Liver (tissue), 3 donors: Measurements from ENCODE around the gene SPEN.

Source experiments
- ATF3 ChIP-seq: IDR thresholded peaks from 2 replicates; pipeline ENCODE4 v1.6.1; 2016; ENCODE audit warnings: antibody characterized with exemption
- CTCF ChIP-seq: fragments of 150-350 bp; IDR thresholded peaks from 2 replicates; pipeline ENCODE4 v1.5.1; 2017; ENCODE audit warnings: improper control_type of control experiment, low read depth, low read length; ENCODE audit not compliant: missing input control
- EGR1 ChIP-seq, 2 donors: IDR thresholded peaks; 2 replicates each; pipeline ENCODE4 v1.6.1; 2016 to 2018; ENCODE audit warnings: antibody characterized with exemption in 2 of 2, low read depth in 2 of 2
- GABPA ChIP-seq, 2 donors: IDR thresholded peaks in 1 of 2; conservative IDR thresholded peaks in 1 of 2; 2 replicates each; pipeline ENCODE4 v1.6.1; 2016; ENCODE audit warnings: antibody characterized with exemption in 2 of 2, mild to moderate bottlenecking in 1 of 2, moderate library complexity in 1 of 2
- REST ChIP-seq: IDR thresholded peaks from 2 replicates; pipeline ENCODE4 v1.6.1; 2016; ENCODE audit warnings: antibody characterized with exemption, mild to moderate bottlenecking
- TAF1 ChIP-seq: conservative IDR thresholded peaks from 2 replicates; pipeline ENCODE4 v1.6.1; 2016; ENCODE audit warnings: antibody characterized with exemption, mild to moderate bottlenecking
- YY1 ChIP-seq: IDR thresholded peaks from 2 replicates; pipeline ENCODE4 v1.6.1; 2016; ENCODE audit warnings: antibody characterized with exemption, mild to moderate bottlenecking
- donor health status: healthy.
- donor health status: healthy.

GRCh38 chr1:15974855-15975254 is 127.3 kb downstream of the SPEN start:
- no peak for TF ChIP-seq YY1
- no peak for TF ChIP-seq CTCF
- no peak for TF ChIP-seq TAF1
- TF ChIP-seq EGR1 (IDR thresholded peaks at IDR 0.05; ENCODE audit: low read depth in 2 of 2): no peak
- TF ChIP-seq ATF3: no peak
- no peak for TF ChIP-seq GABPA (IDR thresholded peaks at IDR 0.05 in 1 of 2, conservative IDR thresholded peaks at IDR 0.05 in 1 of 2)
- TF ChIP-seq REST: no peak
